ENCODE measurements around the gene MON2.
A peak's percentile ranks its signal among the peaks of the same experiment; 100 is the strongest.

The MON2 gene

GRCh38 chr12:62575036-62575435 is 108.4 kb downstream of the MON2 start:
- Histone ChIP-seq H3K27ac (ENCODE audit: low read depth, low read length) (no peak overlapping the region), H3K36me3 (ENCODE audit: insufficient read depth, low read length) (peaks cover 4% of the 10 kb centered on the region), H3K9me3 (ENCODE audit: low read length) (no peaks in the 10 kb centered on the region), H3K4me1 (ENCODE audit: insufficient read depth, low read length) (no peaks in the 10 kb centered on the region), H3K27me3 (ENCODE audit: control insufficient read depth in 1 of 2, insufficient read depth in 2 of 2, low read length in 2 of 2) (no peaks in the 10 kb centered on the region), H3K4me3 (ENCODE audit: low read depth in 1 of 2, low read length in 2 of 2) (no peak overlapping the region), H3K9ac (ENCODE audit: low read length) (no peak overlapping the region)

- Histone ChIP-seq H3K4me3 (ENCODE audit: low read depth in 1 of 2, low read length in 2 of 2) (no peak overlapping the region), H3K9ac (ENCODE audit: low read length) (no peak overlapping the region), H3K27me3 (ENCODE audit: control insufficient read depth in 1 of 2, insufficient read depth in 2 of 2, low read length in 2 of 2) (no peaks in the 10 kb centered on the region), H3K27ac (ENCODE audit: low read depth, low read length) (no peak overlapping the region), H3K9me3 (ENCODE audit: low read length) (no peaks in the 10 kb centered on the region), H3K4me1 (ENCODE audit: insufficient read depth, low read length) (no peaks in the 10 kb centered on the region), H3K36me3 (ENCODE audit: insufficient read depth, low read length) (peaks cover 4% of the 10 kb centered on the region)
Measured at GRCh38 chr12:62576503-62576902, 109.9 kb downstream of the MON2 start.

- H3K4me1 ChIP-seq (ENCODE audit: insufficient read depth, low read length) = no peaks in the 10 kb centered on the region
- no peaks in the 10 kb centered on the region for H3K27me3 ChIP-seq (ENCODE audit: control insufficient read depth in 1 of 2, insufficient read depth in 2 of 2, low read length in 2 of 2)
- H3K9me3 ChIP-seq (ENCODE audit: low read length) = no peaks in the 10 kb centered on the region
- H3K4me3 ChIP-seq (ENCODE audit: low read depth in 1 of 2, low read length in 2 of 2) = no peak overlapping the region
- H3K27ac ChIP-seq (ENCODE audit: low read depth, low read length) = no peak overlapping the region
- H3K9ac ChIP-seq (ENCODE audit: low read length) = no peak overlapping the region
- H3K36me3 ChIP-seq (ENCODE audit: insufficient read depth, low read length) = no peaks in the 10 kb centered on the region
Measured at GRCh38 chr12:62578726-62579125, 112.1 kb downstream of the MON2 start.

GRCh38 chr12:62581288-62582064 is 114.8 kb downstream of the MON2 start:
- H3K9me3 ChIP-seq (ENCODE audit: low read length) = no peaks in the 10 kb centered on the region
- no peak overlapping the region for H3K4me3 ChIP-seq (ENCODE audit: low read depth in 1 of 2, low read length in 2 of 2)
- H3K4me1 ChIP-seq (ENCODE audit: insufficient read depth, low read length) = no peaks in the 10 kb centered on the region
- H3K27me3 ChIP-seq (ENCODE audit: control insufficient read depth in 1 of 2, insufficient read depth in 2 of 2, low read length in 2 of 2) = no peaks in the 10 kb centered on the region
- no peak overlapping the region for H3K9ac ChIP-seq (ENCODE audit: low read length)
- peaks cover 4% of the 10 kb centered on the region for H3K36me3 ChIP-seq (ENCODE audit: insufficient read depth, low read length)
- H3K27ac ChIP-seq (ENCODE audit: low read depth, low read length) = no peak overlapping the region

GRCh38 chr12:62582065-62582366 is 115.4 kb downstream of the MON2 start:
- H3K9ac ChIP-seq (ENCODE audit: low read length) = no peak overlapping the region
- H3K36me3 ChIP-seq (ENCODE audit: insufficient read depth, low read length) = peaks cover 4% of the 10 kb centered on the region
- H3K4me3 ChIP-seq (ENCODE audit: low read depth in 1 of 2, low read length in 2 of 2) = no peak overlapping the region
- no peaks in the 10 kb centered on the region for H3K9me3 ChIP-seq (ENCODE audit: low read length)
- no peaks in the 10 kb centered on the region for H3K4me1 ChIP-seq (ENCODE audit: insufficient read depth, low read length)
- no peaks in the 10 kb centered on the region for H3K27me3 ChIP-seq (ENCODE audit: control insufficient read depth in 1 of 2, insufficient read depth in 2 of 2, low read length in 2 of 2)
- H3K27ac ChIP-seq (ENCODE audit: low read depth, low read length) = no peak overlapping the region

- Histone ChIP-seq H3K27me3 (ENCODE audit: control insufficient read depth in 1 of 2, insufficient read depth in 2 of 2, low read length in 2 of 2) (no peaks in the 10 kb centered on the region), H3K4me3 (ENCODE audit: low read depth in 1 of 2, low read length in 2 of 2) (no peak overlapping the region), H3K4me1 (ENCODE audit: insufficient read depth, low read length) (no peaks in the 10 kb centered on the region), H3K9ac (ENCODE audit: low read length) (no peak overlapping the region), H3K9me3 (ENCODE audit: low read length) (no peaks in the 10 kb centered on the region), H3K27ac (ENCODE audit: low read depth, low read length) (no peak overlapping the region), H3K36me3 (ENCODE audit: insufficient read depth, low read length) (peaks cover 4% of the 10 kb centered on the region)
Measured at GRCh38 chr12:62584619-62585018, 118.0 kb downstream of the MON2 start.

GRCh38 chr12:62586850-62587249 is 120.2 kb downstream of the MON2 start:
- no peaks in the 10 kb centered on the region for H3K4me1 ChIP-seq (ENCODE audit: insufficient read depth, low read length)
- no peaks in the 10 kb centered on the region for H3K27me3 ChIP-seq (ENCODE audit: control insufficient read depth in 1 of 2, insufficient read depth in 2 of 2, low read length in 2 of 2)
- no peak overlapping the region for H3K9ac ChIP-seq (ENCODE audit: low read length)
- no peak overlapping the region for H3K27ac ChIP-seq (ENCODE audit: low read depth, low read length)
- no peak overlapping the region for H3K4me3 ChIP-seq (ENCODE audit: low read depth in 1 of 2, low read length in 2 of 2)
- no peaks in the 10 kb centered on the region for H3K9me3 ChIP-seq (ENCODE audit: low read length)
- peaks cover 4% of the 10 kb centered on the region for H3K36me3 ChIP-seq (ENCODE audit: insufficient read depth, low read length)

GRCh38 chr12:62588916-62589315 is 122.3 kb downstream of the MON2 start:
- Histone ChIP-seq H3K27ac (ENCODE audit: low read depth, low read length) (no peak overlapping the region), H3K9ac (ENCODE audit: low read length) (no peak overlapping the region), H3K9me3 (ENCODE audit: low read length) (no peaks in the 10 kb centered on the region), H3K36me3 (ENCODE audit: insufficient read depth, low read length) (peaks cover 10% of the 10 kb centered on the region), H3K4me1 (ENCODE audit: insufficient read depth, low read length) (no peaks in the 10 kb centered on the region), H3K4me3 (ENCODE audit: low read depth in 1 of 2, low read length in 2 of 2) (no peak overlapping the region), H3K27me3 (ENCODE audit: control insufficient read depth in 1 of 2, insufficient read depth in 2 of 2, low read length in 2 of 2) (no peaks in the 10 kb centered on the region)

GRCh38 chr12:62597253-62597652 is 130.6 kb downstream of the MON2 start:
- Histone ChIP-seq H3K27ac (ENCODE audit: low read depth, low read length) (no peak overlapping the region), H3K9me3 (ENCODE audit: low read length) (no peaks in the 10 kb centered on the region), H3K9ac (ENCODE audit: low read length) (no peak overlapping the region), H3K36me3 (ENCODE audit: insufficient read depth, low read length) (peaks cover 6% of the 10 kb centered on the region), H3K4me3 (ENCODE audit: low read depth in 1 of 2, low read length in 2 of 2) (no peak overlapping the region), H3K4me1 (ENCODE audit: insufficient read depth, low read length) (peaks cover 5% of the 10 kb centered on the region), H3K27me3 (ENCODE audit: control insufficient read depth in 1 of 2, insufficient read depth in 2 of 2, low read length in 2 of 2) (no peaks in the 10 kb centered on the region)

- H3K27me3 ChIP-seq (ENCODE audit: control insufficient read depth in 1 of 2, insufficient read depth in 2 of 2, low read length in 2 of 2) = no peaks in the 10 kb centered on the region
- H3K4me3 ChIP-seq (ENCODE audit: low read depth in 1 of 2, low read length in 2 of 2) = no peak overlapping the region
- no peaks in the 10 kb centered on the region for H3K9me3 ChIP-seq (ENCODE audit: low read length)
- no peak overlapping the region for H3K27ac ChIP-seq (ENCODE audit: low read depth, low read length)
- no peak overlapping the region for H3K9ac ChIP-seq (ENCODE audit: low read length)
- no peaks in the 10 kb centered on the region for H3K36me3 ChIP-seq (ENCODE audit: insufficient read depth, low read length)
- peaks cover 5% of the 10 kb centered on the region for H3K4me1 ChIP-seq (ENCODE audit: insufficient read depth, low read length)
Measured at GRCh38 chr12:62598846-62599245, 132.2 kb downstream of the MON2 start.

- Histone ChIP-seq H3K4me1 (ENCODE audit: insufficient read depth, low read length) (peaks cover 14% of the 10 kb centered on the region), H3K9ac (ENCODE audit: low read length) (no peak overlapping the region)
Measured at GRCh38 chr12:62599854-62600437, 133.3 kb downstream of the MON2 start.

GRCh38 chr12:62601765-62602164 is 135.1 kb downstream of the MON2 start:
- Histone ChIP-seq H3K36me3 (ENCODE audit: insufficient read depth, low read length) (no peaks in the 10 kb centered on the region), H3K4me1 (ENCODE audit: insufficient read depth, low read length) (peaks cover 24% of the 10 kb centered on the region), H3K9ac (ENCODE audit: low read length) (peak overlapping the region; percentile 94), H3K9me3 (ENCODE audit: low read length) (no peaks in the 10 kb centered on the region), H3K4me3 (ENCODE audit: low read depth in 1 of 2, low read length in 2 of 2) (peak overlapping the region in 1 of 2 donors; percentile 92), H3K27ac (ENCODE audit: low read depth, low read length) (peak overlapping the region; percentile 100), H3K27me3 (ENCODE audit: control insufficient read depth in 1 of 2, insufficient read depth in 2 of 2, low read length in 2 of 2) (no peaks in the 10 kb centered on the region)

More at GRCh38 chr12:62599854-62600437, 133.3 kb downstream of the MON2 start:
- no peak overlapping the region for H3K27ac ChIP-seq (ENCODE audit: low read depth, low read length)
- H3K9me3 ChIP-seq (ENCODE audit: low read length) = no peaks in the 10 kb centered on the region
- no peaks in the 10 kb centered on the region for H3K36me3 ChIP-seq (ENCODE audit: insufficient read depth, low read length)
- H3K27me3 ChIP-seq (ENCODE audit: control insufficient read depth in 1 of 2, insufficient read depth in 2 of 2, low read length in 2 of 2) = no peaks in the 10 kb centered on the region
- no peak overlapping the region for H3K4me3 ChIP-seq (ENCODE audit: low read depth in 1 of 2, low read length in 2 of 2)
